ENCODE data around the gene GIPC3. TPM values are rescaled to one million over a fixed set of nuclear protein-coding genes. Genes with fewer than 3 reads are reported as not detected.
A peak's percentile ranks its signal among the peaks of the same experiment; 100 is the strongest.
"Not testable (repeated sequence)": the region's sequence is repeated elsewhere in the genome, so short reads cannot be mapped to it uniquely, and the experiment has no call there.

Gene GIPC3
- total RNA-seq, 1 donor from 2014 or later, result not detected

DNA sequence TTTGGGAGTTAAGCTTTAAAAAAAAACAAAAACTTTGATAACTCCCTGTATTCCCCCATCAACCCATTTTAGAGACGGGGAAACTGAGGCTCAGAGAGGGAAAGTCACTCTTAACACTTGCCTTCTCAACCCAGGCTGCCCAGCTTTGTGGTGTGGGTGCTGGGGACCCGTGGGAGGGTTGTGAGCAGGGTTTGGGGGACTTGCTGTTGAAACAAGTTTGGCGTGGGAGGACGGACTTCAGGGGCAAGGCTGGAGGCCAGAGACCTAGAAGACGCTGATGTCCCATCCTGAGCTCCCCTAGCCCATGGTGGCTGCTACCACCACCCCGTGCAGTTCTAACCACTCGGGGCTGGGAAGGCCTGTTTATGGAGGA, 42.1 kb downstream of the GIPC3 start:
- DNase-seq (ENCODE audit: low read depth), result no peak
- TF ChIP-seq CTCF (conservative IDR thresholded peaks at IDR 0.05; ENCODE audit: low read depth, low read length), result no peak
- H3K4me3 ChIP-seq (ENCODE audit: low read depth, low read length), result peak overlapping the region; percentile 9

- DNase-seq (ENCODE audit: low read depth); H3K4me3 ChIP-seq (ENCODE audit: low read depth, low read length): not testable (repeated sequence)
Observed at GRCh38 chr19:3628766-3629165, 43.5 kb downstream of the GIPC3 start.

DNA sequence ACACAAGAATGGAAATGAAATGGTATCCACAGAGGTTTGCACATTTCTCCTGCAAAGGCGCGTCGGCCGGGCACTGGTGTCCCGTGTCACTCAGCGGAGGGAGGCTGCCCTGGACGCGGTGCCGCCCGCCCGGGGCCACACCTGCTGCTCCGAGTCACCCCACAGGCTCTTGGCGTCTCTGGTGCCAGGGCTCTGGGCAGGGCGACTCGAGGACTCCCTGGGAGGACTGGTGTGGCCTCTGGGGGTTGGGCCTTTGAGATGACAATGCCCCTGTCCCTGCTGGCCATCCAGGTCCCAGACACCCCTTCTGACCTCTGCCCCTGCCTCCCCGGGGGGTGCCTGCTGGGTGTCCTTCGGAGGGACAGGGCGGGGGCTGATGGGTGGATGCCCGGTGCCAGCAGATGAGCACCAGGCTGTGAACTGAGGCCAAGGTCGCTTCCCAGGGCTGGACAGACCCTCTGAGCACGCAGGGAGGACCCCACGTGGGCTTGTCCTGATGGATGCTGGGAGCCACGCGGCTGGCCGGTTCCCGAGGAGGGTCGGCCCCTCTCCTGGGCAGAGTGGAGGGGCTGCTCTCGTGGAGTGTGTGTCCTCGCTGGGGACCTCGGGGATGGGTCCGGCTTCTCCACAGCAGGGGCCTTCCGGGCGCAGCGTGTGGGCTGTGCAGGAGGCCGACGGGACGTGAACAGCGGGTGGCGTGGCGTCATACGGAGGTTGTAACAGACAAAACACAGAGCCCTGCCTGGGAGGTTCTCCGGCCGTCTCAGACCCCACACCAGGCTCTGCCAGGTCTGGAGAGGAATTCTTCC, 46.0 kb downstream of the GIPC3 start:
- H3K4me3 ChIP-seq (ENCODE audit: low read depth, low read length), result no peak overlapping the region
- TF ChIP-seq CTCF (conservative IDR thresholded peaks at IDR 0.05; ENCODE audit: low read depth, low read length), result no peak
- no peak for DNase-seq (ENCODE audit: low read depth)

DNA sequence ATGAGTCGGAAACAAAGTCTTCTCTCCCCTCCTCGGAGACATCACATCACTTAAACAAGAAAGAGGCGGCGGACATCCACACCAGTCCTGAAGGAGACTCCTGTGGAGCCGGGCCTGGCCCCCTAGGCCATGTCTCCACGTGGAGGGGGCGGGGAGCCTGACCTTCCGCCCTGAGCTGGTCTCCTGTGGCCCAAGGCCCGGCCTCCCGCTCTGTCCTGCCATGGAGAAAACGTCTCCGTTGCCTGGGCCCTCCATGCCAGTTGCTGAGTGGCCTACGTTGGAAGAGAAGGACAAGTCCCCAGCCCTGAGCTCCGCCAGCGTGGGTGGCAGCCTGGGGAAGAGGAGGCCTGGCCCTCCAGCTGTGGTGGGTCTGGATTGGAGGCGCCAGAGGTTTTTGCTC, 46.8 kb downstream of the GIPC3 start:
- TF ChIP-seq CTCF (conservative IDR thresholded peaks at IDR 0.05; ENCODE audit: low read depth, low read length), result no peak
- no peak overlapping the region for H3K4me3 ChIP-seq (ENCODE audit: low read depth, low read length)

DNA sequence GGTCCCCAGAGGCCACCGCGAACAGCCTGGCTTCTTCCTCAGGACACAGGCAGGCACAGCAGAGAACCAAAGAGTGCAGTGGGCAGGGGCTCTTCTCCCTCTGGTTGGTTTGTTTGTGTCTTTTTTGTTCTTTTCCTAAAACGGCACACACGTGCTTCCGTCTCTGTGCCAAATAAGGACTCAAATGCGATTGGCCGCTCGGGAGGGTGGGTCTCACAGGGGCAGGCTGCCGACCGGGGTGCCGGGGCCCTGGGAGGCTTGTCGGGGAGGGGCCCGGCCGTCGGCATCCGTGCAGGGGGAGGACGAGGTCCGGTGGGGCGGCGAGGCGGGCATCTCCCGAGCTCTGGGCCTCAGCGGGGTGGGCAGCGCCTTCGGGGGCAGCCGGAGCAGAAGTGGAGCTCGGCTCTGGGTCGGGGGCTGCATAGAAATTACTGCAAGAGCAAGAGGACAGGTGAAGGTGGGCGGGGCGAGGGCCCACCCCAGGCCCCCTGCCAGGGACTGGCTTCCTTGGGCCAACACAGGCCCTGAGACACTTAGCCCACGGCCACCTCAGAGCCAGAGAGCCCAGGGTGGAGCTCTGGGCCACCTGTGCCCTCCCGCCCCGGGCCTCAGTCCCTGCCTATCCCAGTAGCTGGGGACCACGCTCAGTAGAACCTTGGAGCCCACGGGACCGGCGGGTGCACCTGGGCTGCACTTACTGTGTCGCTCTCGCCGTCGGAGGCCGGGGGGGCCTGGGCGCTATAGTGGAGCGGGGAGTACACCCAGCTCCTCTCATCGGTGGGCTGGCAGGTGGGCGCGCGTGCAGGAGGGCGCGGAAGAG, 47.7 kb downstream of the GIPC3 start:
- no peak for DNase-seq (ENCODE audit: low read depth)
- TF ChIP-seq CTCF (conservative IDR thresholded peaks at IDR 0.05; ENCODE audit: low read depth, low read length), result no peak
- H3K4me3 ChIP-seq (ENCODE audit: low read depth, low read length), result no peak overlapping the region

More for the DNA sequence above, 46.8 kb downstream of the GIPC3 start:
- no peak for DNase-seq (ENCODE audit: low read depth)

DNA sequence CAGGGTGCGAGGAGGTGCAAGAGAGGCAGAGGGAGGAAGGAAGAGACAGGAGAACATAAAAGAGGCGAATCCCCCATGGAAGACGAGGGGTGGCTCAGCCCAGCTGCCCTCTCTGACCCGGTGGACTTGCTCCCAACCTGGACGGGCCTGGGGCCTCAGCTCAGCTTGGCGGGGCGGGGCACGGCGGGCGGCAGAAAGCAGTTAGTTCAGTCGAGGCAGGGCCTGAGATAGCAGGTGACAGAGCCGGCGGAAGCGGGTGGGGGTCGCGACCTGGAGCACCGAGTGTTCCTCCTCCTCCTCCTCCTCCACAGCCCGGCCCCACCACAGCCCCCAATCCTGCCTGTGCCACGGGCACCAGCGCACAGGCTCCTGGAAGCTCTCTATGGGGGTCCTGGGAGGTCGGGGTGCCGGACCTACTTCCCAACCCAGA, 48.3 kb downstream of the GIPC3 start:
- DNase-seq (ENCODE audit: low read depth), result no peak
- no peak for TF ChIP-seq CTCF (conservative IDR thresholded peaks at IDR 0.05; ENCODE audit: low read depth, low read length)
- no peak overlapping the region for H3K4me3 ChIP-seq (ENCODE audit: low read depth, low read length)

DNA sequence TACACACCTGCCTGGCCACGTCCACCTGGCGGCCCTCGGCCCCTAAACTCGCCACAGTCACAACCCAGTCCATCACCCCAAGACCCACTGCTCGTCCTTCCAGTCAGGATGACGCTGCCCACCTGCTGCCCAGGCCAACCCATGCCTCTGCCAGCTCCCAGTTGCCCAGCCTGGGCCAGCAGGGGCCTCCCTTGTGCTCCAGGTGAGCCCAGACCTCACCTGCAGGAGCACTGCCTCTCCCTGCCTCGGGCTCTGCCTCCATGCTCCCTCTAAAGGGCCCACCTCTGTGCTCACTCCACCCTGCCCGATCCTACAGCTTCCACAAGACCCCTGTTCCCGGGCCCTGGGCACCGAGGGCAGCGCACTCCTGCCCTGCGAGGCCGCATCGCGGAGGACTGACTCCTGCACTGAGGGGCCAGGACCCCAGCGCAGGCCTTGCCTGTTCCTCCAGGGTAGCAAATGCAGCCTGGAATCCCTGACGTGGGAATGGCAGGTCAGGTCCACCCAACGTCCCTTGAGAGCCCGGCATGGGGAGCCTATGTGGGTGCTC, 49.3 kb downstream of the GIPC3 start:
- DNase-seq (ENCODE audit: low read depth), result no peak
- TF ChIP-seq CTCF (conservative IDR thresholded peaks at IDR 0.05; ENCODE audit: low read depth, low read length), result no peak
- H3K4me3 ChIP-seq (ENCODE audit: low read depth, low read length), result no peak overlapping the region
